Aortic smooth muscle cell (primary cell): ENCODE measurements around the gene TAS2R8. TPM values are rescaled to one million over a fixed set of nuclear protein-coding genes. Genes with fewer than 3 reads are reported as not detected.

Source experiments
- total RNA-seq: library from RNA; depleted of rRNA; stranded (reverse); fragments of >200 nt; gene quantifications from 2 replicates; pipeline ENCODE4 v1.2.3, GENCODE V29; 2014

TAS2R8 gene, protein sequence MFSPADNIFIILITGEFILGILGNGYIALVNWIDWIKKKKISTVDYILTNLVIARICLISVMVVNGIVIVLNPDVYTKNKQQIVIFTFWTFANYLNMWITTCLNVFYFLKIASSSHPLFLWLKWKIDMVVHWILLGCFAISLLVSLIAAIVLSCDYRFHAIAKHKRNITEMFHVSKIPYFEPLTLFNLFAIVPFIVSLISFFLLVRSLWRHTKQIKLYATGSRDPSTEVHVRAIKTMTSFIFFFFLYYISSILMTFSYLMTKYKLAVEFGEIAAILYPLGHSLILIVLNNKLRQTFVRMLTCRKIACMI
- total RNA-seq: not detected in 2 replicates

DNA sequence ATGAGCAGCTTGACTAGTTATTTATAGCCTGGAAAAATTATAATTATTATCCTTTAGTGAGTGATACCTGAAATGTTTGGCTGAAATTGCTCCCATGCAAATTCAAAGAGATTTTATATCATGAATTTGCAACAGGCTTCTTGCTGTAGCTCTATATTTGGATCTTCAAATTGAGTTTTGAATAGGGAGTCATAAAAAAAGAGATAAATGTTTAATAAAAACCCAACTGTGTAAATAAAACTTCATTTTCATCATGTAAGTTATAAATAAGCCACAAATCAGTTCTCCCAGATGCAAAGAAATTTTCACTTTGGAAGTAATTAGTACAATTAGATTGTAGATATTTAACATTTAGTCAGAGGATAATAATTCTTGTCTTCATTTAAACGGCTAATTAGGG, at the start of gene TAS2R8:
Gene TAS2R8 (minus strand): TSS at position 101 of the 400 bp plus-strand sequence. CDS start 306 bp downstream, outside the sequence.

DNA sequence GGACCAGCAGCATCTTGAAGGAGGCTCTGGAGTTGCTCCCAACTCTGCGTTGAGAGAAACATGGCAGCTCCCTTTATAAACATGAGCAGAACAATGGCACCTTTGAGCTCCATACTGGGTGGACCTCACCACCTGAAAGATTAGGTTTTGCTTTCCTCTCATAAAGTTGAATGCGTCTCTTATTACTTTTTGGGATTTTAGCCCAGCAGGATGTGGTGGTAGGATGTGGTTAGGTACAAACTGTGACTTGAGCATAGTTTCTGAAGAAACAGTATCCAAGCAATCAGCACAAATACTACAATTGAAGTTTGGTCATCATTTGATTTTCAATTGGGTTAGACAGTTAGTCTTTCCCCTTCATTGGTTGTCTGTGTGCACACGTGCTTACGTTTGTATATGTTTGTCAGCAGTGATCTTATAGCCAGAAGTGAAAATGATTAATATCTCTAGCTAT, 42.4 kb upstream of the TAS2R8 start, which contains the start of gene PRR4:
Gene PRR4 (minus strand): TSS at position 51 of the 454 bp plus-strand sequence. CDS start 38 bp downstream, at position 13.

DNA sequence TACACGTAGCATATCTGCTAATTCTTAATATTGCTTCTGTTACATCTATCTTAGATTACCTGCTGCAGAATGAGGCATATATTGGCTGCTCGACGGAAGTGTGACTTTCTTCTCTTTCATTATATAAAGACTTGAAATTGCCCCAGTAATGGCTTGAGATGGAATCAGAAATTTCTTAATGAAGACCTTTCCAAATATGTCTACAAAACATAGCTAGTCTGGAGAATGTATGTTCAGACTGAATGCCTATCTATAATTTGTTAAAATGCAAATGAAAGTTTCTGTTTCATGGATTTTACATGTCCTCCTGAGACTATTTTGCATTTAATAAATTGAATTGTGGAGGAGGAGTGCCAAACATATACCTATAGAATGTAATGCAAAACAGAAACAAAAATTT, 19.2 kb upstream of the TAS2R8 start, which contains the start of gene TAS2R10:
Gene TAS2R10 (minus strand): TSS at position 101 of the 400 bp plus-strand sequence. CDS start 89 bp downstream, at position 12.

DNA sequence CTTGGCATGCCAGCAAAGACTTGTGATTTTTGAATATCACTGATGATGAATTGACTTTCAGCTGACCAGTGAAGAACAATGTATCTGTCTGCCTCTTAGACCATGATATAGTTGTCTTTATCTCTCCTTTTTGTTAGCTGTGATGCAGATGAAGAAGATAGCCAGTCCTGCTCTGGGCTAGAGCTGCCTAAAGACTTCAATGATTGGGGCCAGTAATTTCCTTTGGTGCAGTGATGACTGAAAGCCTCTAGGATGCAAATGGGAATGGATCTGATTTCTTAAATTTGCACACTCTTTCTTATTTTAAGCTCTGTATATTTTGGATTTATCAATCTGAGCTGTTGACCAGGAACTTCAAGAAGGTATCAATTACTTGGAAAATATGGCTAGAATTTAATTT, 3.0 kb upstream of the TAS2R8 start, which contains the start of gene TAS2R9:
Gene TAS2R9 (minus strand): TSS at position 101 of the 400 bp plus-strand sequence. CDS start 93 bp downstream, at position 8.

DNA sequence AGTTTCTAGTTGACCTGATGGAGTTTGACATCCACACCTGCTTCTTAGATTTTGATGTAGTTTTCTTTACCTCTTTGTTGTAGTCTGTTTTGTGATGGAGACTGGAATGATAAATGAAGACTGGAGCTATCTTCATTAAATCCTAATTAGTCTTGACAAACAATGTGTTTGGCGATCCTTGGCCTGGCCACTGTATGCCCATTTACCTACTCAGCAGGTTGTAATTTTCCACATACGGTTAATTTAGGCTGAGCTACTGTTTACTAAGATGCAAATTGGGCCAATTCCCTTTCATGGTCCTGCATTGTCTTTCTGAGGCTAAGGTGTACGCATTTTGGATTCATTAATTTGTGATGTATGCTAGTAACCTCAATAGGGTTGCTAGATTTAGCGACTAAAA, 4.5 kb downstream of the TAS2R8 start, which contains the start of gene TAS2R7:
Gene TAS2R7 (minus strand): TSS at position 41 of the 400 bp plus-strand sequence. CDS start 57 bp downstream, outside the sequence.

Other genes with a start within 250 kb of the TAS2R8 start
- gene MAGOHB, start 193.7 kb downstream of the TAS2R8 start, total RNA-seq: 21.7 and 27.8 TPM in 2 replicates
- 0.40 and 0.56 TPM in 2 replicates for gene STYK1, start 133.2 kb downstream of the TAS2R8 start, total RNA-seq
- gene YBX3, start 84.0 kb downstream of the TAS2R8 start, total RNA-seq: 77.0 and 94.3 TPM in 2 replicates
- not detected in 2 replicates for gene TAS2R7, start 4.7 kb downstream of the TAS2R8 start, total RNA-seq
- 0.19 TPM in 1 of 2 replicates, not detected in the other for gene TAS2R9, start 2.9 kb upstream of the TAS2R8 start, total RNA-seq
- gene TAS2R10, start 19.1 kb upstream of the TAS2R8 start, total RNA-seq: 0.87 and 0.92 TPM in 2 replicates
- 0.53 and 2.2 TPM in 2 replicates for gene PRR4, start 42.2 kb upstream of the TAS2R8 start, total RNA-seq
- gene PRH1, start 77.0 kb upstream of the TAS2R8 start, total RNA-seq: 11.9 and 22.6 TPM in 2 replicates
- gene TAS2R13, start 102.3 kb upstream of the TAS2R8 start, total RNA-seq: 0.92 and 2.5 TPM in 2 replicates
- not detected in 2 replicates for gene PRH2, start 122.0 kb upstream of the TAS2R8 start, total RNA-seq
- 1.7 and 3.2 TPM in 2 replicates for gene TAS2R14, start 132.0 kb upstream of the TAS2R8 start, total RNA-seq
- 1.8 and 4.7 TPM in 2 replicates for gene TAS2R50, start 179.6 kb upstream of the TAS2R8 start, total RNA-seq
- 1.8 and 3.9 TPM in 2 replicates for gene TAS2R20, start 191.0 kb upstream of the TAS2R8 start, total RNA-seq
- gene TAS2R19, start 215.3 kb upstream of the TAS2R8 start, total RNA-seq: 2.8 and 6.0 TPM in 2 replicates
- 2.2 and 3.9 TPM in 2 replicates for gene TAS2R31, start 224.1 kb upstream of the TAS2R8 start, total RNA-seq